Neural progenitor cell (in vitro differentiated cells): Measurements from ENCODE around the gene UNG. TPM values are rescaled to one million over a fixed set of nuclear protein-coding genes. Genes with fewer than 3 reads are reported as not detected.
A peak's percentile ranks its signal among the peaks of the same experiment; 100 is the strongest.

Experiments
- DNase-seq: peaks from one replicate; pipeline ENCODE4 v3.0.0-alpha.2; 2016; ENCODE audit warnings: low spot score
- H2AFZ ChIP-seq: fragments of 200-600 bp; sonication (generic); replicated peaks from 2 replicates; pipeline ENCODE4 v1.6.1; 2016; ENCODE audit warnings: antibody characterized with exemption
- H3F3A ChIP-seq: fragments of 200-600 bp; sonication (generic); 2 replicates; pipeline ENCODE4 v1.6.1; 2016; ENCODE audit warnings: antibody characterized with exemption, low read depth
- H3K27ac ChIP-seq: fragments of 200-600 bp; sonication (generic); 2 replicates; pipeline ENCODE4 v1.5.1; 2016; ENCODE audit warnings: mild to moderate bottlenecking
- H3K27me3 ChIP-seq: fragments of 200-600 bp; sonication (generic); 2 replicates; pipeline ENCODE4 v1.6.1; 2016; ENCODE audit warnings: mild to moderate bottlenecking, moderate library complexity
- H3K36me3 ChIP-seq: fragments of 200-600 bp; sonication (generic); 2 replicates; pipeline ENCODE4 v1.5.1; 2016
- H3K4me1 ChIP-seq: fragments of 200-600 bp; sonication (generic); 2 replicates; pipeline ENCODE4 v1.6.1; 2016; ENCODE audit warnings: mixed run types
- H3K4me2 ChIP-seq: fragments of 200-600 bp; sonication (generic); 2 replicates; pipeline ENCODE4 v1.6.1; 2016
- H3K4me3 ChIP-seq: fragments of 200-600 bp; sonication (generic); 2 replicates; pipeline ENCODE4 v1.5.1; 2016
- H3K79me2 ChIP-seq: fragments of 200-600 bp; sonication (generic); 2 replicates; pipeline ENCODE4 v1.6.1; 2016; ENCODE audit warnings: low read depth
- H3K9ac ChIP-seq: fragments of 200-600 bp; sonication (generic); 2 replicates; pipeline ENCODE4 v1.6.1; 2016
- H3K9me3 ChIP-seq: fragments of 200-600 bp; sonication (generic); 2 replicates; pipeline ENCODE4 v1.5.1; 2016; ENCODE audit warnings: low read depth
- H4K20me1 ChIP-seq: fragments of 200-600 bp; sonication (generic); 2 replicates; pipeline ENCODE4 v1.6.1; 2016; ENCODE audit warnings: low read depth
- H3K27ac Mint-ChIP-seq: 3 replicates; pipeline ENCODE4 v1.8.0; 2021; ENCODE audit warnings: mixed read lengths
- H3K27me3 Mint-ChIP-seq: 2 replicates; pipeline ENCODE4 v1.8.0; 2022; ENCODE audit warnings: low read depth, mild to moderate bottlenecking, inconsistent platforms, moderate library complexity, mixed read lengths; ENCODE audit not compliant: insufficient read depth
- H3K36me3 Mint-ChIP-seq: 3 replicates; pipeline ENCODE4 v1.8.0; 2021; ENCODE audit warnings: mixed read lengths
- H3K4me1 Mint-ChIP-seq: 3 replicates; pipeline ENCODE4 v1.8.0; 2021; ENCODE audit warnings: mixed read lengths
- H3K4me3 Mint-ChIP-seq: 3 replicates; pipeline ENCODE4 v1.8.0; 2021; ENCODE audit warnings: mild to moderate bottlenecking, moderate library complexity, mixed read lengths
- H3K9me3 Mint-ChIP-seq: 3 replicates; pipeline ENCODE4 v1.8.0; 2020; ENCODE audit warnings: mixed read lengths
- EZH2 ChIP-seq: fragments of 200-600 bp; sonication (generic); IDR thresholded peaks from 2 replicates; pipeline ENCODE4 v1.6.1; 2017; ENCODE audit warnings: antibody characterized with exemption, mild to moderate bottlenecking, moderate library complexity
- EZH2phosphoT487 ChIP-seq: fragments of 200-600 bp; sonication (generic); IDR thresholded peaks from 2 replicates; pipeline ENCODE4 v1.6.1; 2017; ENCODE audit warnings: antibody characterized with exemption
- total RNA-seq: library from RNA; depleted of rRNA; stranded (reverse); fragments of >200 nt; gene quantifications from 2 replicates; pipeline ENCODE4 v1.2.3, GENCODE V29; 2015; ENCODE audit warnings: low replicate concordance
- TF ChIP-seq, protein P1 (sequence below): fragments of 200-600 bp; sonication (generic); IDR thresholded peaks from 2 replicates; pipeline ENCODE4 v1.5.1; 2017; ENCODE audit warnings: antibody characterized with exemption, mild to moderate bottlenecking

The UNG gene
- total RNA-seq, 1 donor from 2014 or later: 71.0 TPM

- Histone ChIP-seq H3K27me3 (no peaks in the 10 kb centered on the region), H3F3A (peaks cover 2% of the 10 kb centered on the region), H3K79me2 (peaks cover 39% of the 10 kb centered on the region), H3K4me3 (no peak overlapping the region), H3K27ac (no peak overlapping the region), H3K9ac (no peak overlapping the region), H3K4me2 (no peak overlapping the region), H3K9me3 (no peaks in the 10 kb centered on the region), H4K20me1 (peaks cover 21% of the 10 kb centered on the region), H3K4me1 (peaks cover 5% of the 10 kb centered on the region), H2AFZ (no peak overlapping the region), H3K36me3 (peaks cover 3% of the 10 kb centered on the region)
- H3K27me3 Mint-ChIP-seq: peaks cover 2% of the 10 kb centered on the region
- TF ChIP-seq EZH2: no peak
- TF ChIP-seq, protein P1, sequence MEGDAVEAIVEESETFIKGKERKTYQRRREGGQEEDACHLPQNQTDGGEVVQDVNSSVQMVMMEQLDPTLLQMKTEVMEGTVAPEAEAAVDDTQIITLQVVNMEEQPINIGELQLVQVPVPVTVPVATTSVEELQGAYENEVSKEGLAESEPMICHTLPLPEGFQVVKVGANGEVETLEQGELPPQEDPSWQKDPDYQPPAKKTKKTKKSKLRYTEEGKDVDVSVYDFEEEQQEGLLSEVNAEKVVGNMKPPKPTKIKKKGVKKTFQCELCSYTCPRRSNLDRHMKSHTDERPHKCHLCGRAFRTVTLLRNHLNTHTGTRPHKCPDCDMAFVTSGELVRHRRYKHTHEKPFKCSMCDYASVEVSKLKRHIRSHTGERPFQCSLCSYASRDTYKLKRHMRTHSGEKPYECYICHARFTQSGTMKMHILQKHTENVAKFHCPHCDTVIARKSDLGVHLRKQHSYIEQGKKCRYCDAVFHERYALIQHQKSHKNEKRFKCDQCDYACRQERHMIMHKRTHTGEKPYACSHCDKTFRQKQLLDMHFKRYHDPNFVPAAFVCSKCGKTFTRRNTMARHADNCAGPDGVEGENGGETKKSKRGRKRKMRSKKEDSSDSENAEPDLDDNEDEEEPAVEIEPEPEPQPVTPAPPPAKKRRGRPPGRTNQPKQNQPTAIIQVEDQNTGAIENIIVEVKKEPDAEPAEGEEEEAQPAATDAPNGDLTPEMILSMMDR: no peak
- TF ChIP-seq EZH2phosphoT487: no peak
- H3K9me3 Mint-ChIP-seq: no peaks in the 10 kb centered on the region
- H3K36me3 Mint-ChIP-seq: peaks cover 36% of the 10 kb centered on the region
- DNase-seq: no peak
- H3K4me1 Mint-ChIP-seq: peaks cover 13% of the 10 kb centered on the region
- H3K27ac Mint-ChIP-seq: no peak overlapping the region
- H3K4me3 Mint-ChIP-seq: no peak overlapping the region
Measured at GRCh38 chr12:109102491-109102890, 5.1 kb downstream of the UNG start.

DNA sequence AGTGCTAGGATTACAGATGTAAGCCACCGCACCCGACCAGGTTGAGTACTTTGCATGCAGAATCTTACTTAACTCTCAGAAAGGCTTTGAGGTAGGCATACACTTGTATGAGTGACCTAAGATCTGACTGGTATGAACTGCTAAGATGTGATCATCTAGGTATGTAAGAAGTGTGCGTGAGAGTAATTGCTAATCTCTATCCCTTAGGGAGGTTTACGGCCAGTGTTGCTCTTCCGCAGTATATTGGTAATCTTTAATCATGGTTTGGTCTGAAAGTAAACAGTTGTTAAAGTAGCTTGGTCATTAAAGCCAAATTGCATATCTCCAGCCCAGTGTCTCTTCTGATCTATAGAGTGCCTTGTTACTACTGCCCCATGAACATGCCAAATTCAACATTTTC, 7.8 kb downstream of the UNG start:
- Mint-ChIP-seq H3K27me3 (peaks cover under 1% of the 10 kb centered on the region), H3K36me3 (peaks cover 40% of the 10 kb centered on the region), H3K9me3 (no peaks in the 10 kb centered on the region), H3K4me3 (no peak overlapping the region), H3K27ac (no peak overlapping the region), H3K4me1 (peaks cover 5% of the 10 kb centered on the region)
- Histone ChIP-seq H3K4me2 (no peak overlapping the region), H3K79me2 (peaks cover 17% of the 10 kb centered on the region), H3K27me3 (no peaks in the 10 kb centered on the region), H3K4me3 (no peak overlapping the region), H3F3A (peaks cover 20% of the 10 kb centered on the region), H3K9ac (no peak overlapping the region), H3K4me1 (peaks cover under 1% of the 10 kb centered on the region), H3K9me3 (no peaks in the 10 kb centered on the region), H3K36me3 (peaks cover 2% of the 10 kb centered on the region), H2AFZ (no peak overlapping the region), H3K27ac (no peak overlapping the region), H4K20me1 (peaks cover 9% of the 10 kb centered on the region)
- TF ChIP-seq, protein P1: no peak
- no peak for TF ChIP-seq EZH2phosphoT487
- no peak for TF ChIP-seq EZH2
- no peak for DNase-seq

GRCh38 chr12:109109746-109110350, 12.5 kb downstream of the UNG start:
- H4K20me1 ChIP-seq: peaks cover 4% of the 10 kb centered on the region
- peak overlapping the region; percentile 97 for H3K27ac Mint-ChIP-seq
- H3K4me1 ChIP-seq: peaks cover 12% of the 10 kb centered on the region
- no peaks in the 10 kb centered on the region for H3K27me3 ChIP-seq
- no peak overlapping the region for H3K4me2 ChIP-seq
- H3F3A ChIP-seq: peaks cover 43% of the 10 kb centered on the region
- H3K4me3 Mint-ChIP-seq: peak overlapping the region; percentile 42
- peaks cover 34% of the 10 kb centered on the region for H3K4me1 Mint-ChIP-seq
- no peaks in the 10 kb centered on the region for H3K9me3 ChIP-seq
- H3K9me3 Mint-ChIP-seq: no peaks in the 10 kb centered on the region
- H3K27ac ChIP-seq: no peak overlapping the region
- H3K27me3 Mint-ChIP-seq: peaks cover 2% of the 10 kb centered on the region
- no peak overlapping the region for H3K9ac ChIP-seq
- TF ChIP-seq, protein P1: no peak
- H3K36me3 Mint-ChIP-seq: peaks cover 21% of the 10 kb centered on the region
- H3K79me2 ChIP-seq: no peaks in the 10 kb centered on the region
- DNase-seq: no peak
- H3K4me3 ChIP-seq: no peak overlapping the region
- no peak overlapping the region for H2AFZ ChIP-seq
- no peaks in the 10 kb centered on the region for H3K36me3 ChIP-seq
